SK-N-MC (cell line): ENCODE data around the gene MAP3K21.

Experiments used
- EZH2 ChIP-seq: fragments of 200-600 bp; sonication (generic); IDR thresholded peaks from one replicate; pipeline ENCODE4 v1.6.1; 2017; ENCODE audit warnings: antibody characterized with exemption
- POLR2AphosphoS5 ChIP-seq: IDR thresholded peaks from 2 replicates; pipeline ENCODE4 v1.6.1; 2012; ENCODE audit warnings: mild to moderate bottlenecking, low read depth, low read length, borderline replicate concordance

GRCh38 chr1:233393084-233393840, 65.7 kb downstream of the MAP3K21 start:
- TF ChIP-seq EZH2 (no peak), POLR2AphosphoS5 (no peak)
